GM23338 (cell line): ENCODE data around the gene APBA1. TPM values are rescaled to one million over a fixed set of nuclear protein-coding genes. Genes with fewer than 3 reads are reported as not detected.

Experiments
- ATAC-seq: fragments of 200-7000 bp; cut with Tn5 transposase; 3 replicates; pipeline ENCODE4 v1.9.1; 2020
- DNase-seq: peaks from one replicate; pipeline ENCODE4 v3.0.0-alpha.2; 2015; ENCODE audit warnings: low spot score
- H2AFZ ChIP-seq: fragments of 200-600 bp; sonication (generic); 2 replicates; pipeline ENCODE4 v1.8.0; 2016; ENCODE audit warnings: antibody characterized with exemption, mild to moderate bottlenecking, moderate library complexity
- H3F3A ChIP-seq: fragments of 200-600 bp; sonication (generic); replicated peaks from 2 replicates; pipeline ENCODE4 v1.8.0; 2017; ENCODE audit warnings: antibody characterized with exemption, mixed run types, low read depth
- H3K27ac ChIP-seq: fragments of 200-600 bp; sonication (generic); 2 replicates; pipeline ENCODE4 v1.6.1; 2016; ENCODE audit warnings: low read depth
- H3K27me3 ChIP-seq: fragments of 200-600 bp; sonication (generic); 2 replicates; pipeline ENCODE4 v1.8.0; 2016; ENCODE audit warnings: mild to moderate bottlenecking, mixed run types, moderate library complexity; ENCODE audit not compliant: insufficient read depth
- H3K36me3 ChIP-seq: fragments of 200-600 bp; sonication (generic); 2 replicates; pipeline ENCODE4 v1.8.0; 2016; ENCODE audit warnings: mild to moderate bottlenecking; ENCODE audit not compliant: insufficient read depth
- H3K4me1 ChIP-seq: fragments of 200-600 bp; sonication (generic); 2 replicates; pipeline ENCODE4 v1.8.0; 2016; ENCODE audit warnings: mild to moderate bottlenecking, moderate library complexity; ENCODE audit not compliant: insufficient read depth
- H3K4me2 ChIP-seq: fragments of 200-600 bp; sonication (generic); 2 replicates; pipeline ENCODE4 v1.7.1; 2017; ENCODE audit warnings: mixed run types
- H3K4me3 ChIP-seq: fragments of 200-600 bp; sonication (generic); 2 replicates; pipeline ENCODE4 v1.6.1; 2016; ENCODE audit warnings: mixed run types
- H3K79me2 ChIP-seq: fragments of 200-600 bp; sonication (generic); replicated peaks from 2 replicates; pipeline ENCODE4 v1.8.0; 2017; ENCODE audit warnings: mild to moderate bottlenecking; ENCODE audit not compliant: insufficient read depth
- H3K9me2 ChIP-seq: fragments of 200-600 bp; sonication (generic); 2 replicates; pipeline ENCODE4 v1.8.0; 2017; ENCODE audit not compliant: insufficient read depth
- H4K20me1 ChIP-seq: fragments of 200-600 bp; sonication (generic); replicated peaks from 2 replicates; pipeline ENCODE4 v1.8.0; 2017; ENCODE audit warnings: mild to moderate bottlenecking; ENCODE audit not compliant: insufficient read depth
- H3K27ac Mint-ChIP-seq: 2 replicates; pipeline ENCODE4 v1.8.0; 2020; ENCODE audit warnings: inconsistent platforms, mild to moderate bottlenecking, moderate library complexity, mixed read lengths
- H3K27me3 Mint-ChIP-seq: 3 replicates; pipeline ENCODE4 v1.8.0; 2022; ENCODE audit warnings: low read depth, mild to moderate bottlenecking, moderate library complexity, mixed read lengths, inconsistent platforms; ENCODE audit not compliant: insufficient read depth, poor library complexity
- H3K36me3 Mint-ChIP-seq: 3 replicates; pipeline ENCODE4 v1.8.0; 2021; ENCODE audit warnings: low read depth, mild to moderate bottlenecking, inconsistent platforms, moderate library complexity, mixed read lengths
- H3K4me1 Mint-ChIP-seq: 3 replicates; pipeline ENCODE4 v1.8.0; 2020; ENCODE audit warnings: mild to moderate bottlenecking, inconsistent platforms, mixed read lengths
- H3K4me3 Mint-ChIP-seq: 3 replicates; pipeline ENCODE4 v1.8.0; 2021; ENCODE audit warnings: moderate library complexity, mild to moderate bottlenecking, inconsistent platforms, mixed read lengths
- H3K9me3 Mint-ChIP-seq: 3 replicates; pipeline ENCODE4 v1.8.0; 2020; ENCODE audit warnings: moderate library complexity, mild to moderate bottlenecking, inconsistent platforms, mixed read lengths
- CREB1 ChIP-seq: fragments of 250-450 bp; sonication (Bioruptor Pico); IDR thresholded peaks from 2 replicates; pipeline ENCODE4 v1.5.0; 2020; ENCODE audit warnings: low read depth, mild to moderate bottlenecking, moderate library complexity
- EZH2 ChIP-seq: fragments of 200-600 bp; sonication (generic); IDR thresholded peaks from one replicate; pipeline ENCODE4 v1.8.0; 2017; ENCODE audit warnings: antibody characterized with exemption, mild to moderate bottlenecking, low read depth; ENCODE audit not compliant: unreplicated experiment
- NANOG ChIP-seq: IDR thresholded peaks from 2 replicates; pipeline ENCODE4 v1.6.1; 2016; ENCODE audit warnings: antibody characterized with exemption, borderline replicate concordance
- POLR2AphosphoS5 ChIP-seq: IDR thresholded peaks from 2 replicates; pipeline ENCODE4 v1.6.1; 2016; ENCODE audit warnings: antibody characterized with exemption, low read depth
- REST ChIP-seq: IDR thresholded peaks from one replicate; pipeline ENCODE4 v1.6.1; 2018; ENCODE audit warnings: antibody characterized with exemption; ENCODE audit not compliant: unreplicated experiment
- ZNF114 ChIP-seq: fragments of 250-450 bp; sonication (Bioruptor Pico); IDR thresholded peaks from 2 replicates; pipeline ENCODE4 v1.5.0; 2020; ENCODE audit warnings: mild to moderate bottlenecking, moderate library complexity
- ZNF331 ChIP-seq: fragments of 250-450 bp; sonication (Bioruptor Pico); IDR thresholded peaks from 2 replicates; pipeline ENCODE4 v1.5.0; 2020; ENCODE audit warnings: low read depth, mild to moderate bottlenecking, moderate library complexity
- polyA plus RNA-seq: library from polyadenylated mRNA; unstranded; fragments of >200 nt; fragmentation: Nextera tagmentation; extraction: Ambion mirVana; gene quantifications from 2 replicates; pipeline ENCODE4 v1.2.1, GENCODE V29; 2016
- total RNA-seq: library from RNA; depleted of rRNA; stranded (reverse); fragments of >200 nt; shearing (Covaris generic); gene quantifications from 2 replicates; pipeline ENCODE4 v1.2.3, GENCODE V29; 2014
- TF ChIP-seq, protein P1 (sequence below), 2 experiments: fragments of 200-600 bp in 1 of 2; sonication (generic) in 1 of 2; conservative IDR thresholded peaks; 2 replicates each; pipeline versions ENCODE4 v1.5.1 to v1.6.1; 2016 to 2017; ENCODE audit warnings: antibody characterized with exemption in 2 of 2, low read depth in 2 of 2, mild to moderate bottlenecking in 2 of 2, moderate library complexity in 1 of 2

The APBA1 gene
- total and polyA plus RNA-seq, 2 experiments from 2014 or later = 0.26 to 1.0 TPM

DNA sequence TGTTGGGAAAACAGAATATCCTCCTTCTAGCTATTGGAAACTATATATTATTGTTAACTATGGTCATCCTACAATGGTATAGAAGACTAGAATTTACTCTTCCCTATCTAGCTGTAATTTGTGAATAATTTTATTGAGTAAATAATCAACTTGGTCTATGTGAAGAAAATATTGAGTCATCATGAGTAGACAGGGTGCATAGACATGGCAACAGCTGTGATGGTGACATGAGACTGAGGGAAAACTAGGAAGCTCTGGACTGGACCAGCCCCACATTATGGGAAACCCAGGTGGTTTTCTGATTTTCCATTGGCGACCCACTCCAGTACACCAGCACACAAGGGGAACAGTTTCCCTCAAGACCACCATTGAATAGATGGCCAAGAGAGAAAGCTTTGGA is 95.0 kb downstream of the APBA1 start:
- H2AFZ ChIP-seq = no peak overlapping the region
- Mint-ChIP-seq H3K36me3 (no peaks in the 10 kb centered on the region), H3K9me3 (no peaks in the 10 kb centered on the region), H3K27me3 (peaks cover 3% of the 10 kb centered on the region), H3K4me1 (peaks cover under 1% of the 10 kb centered on the region; the same call in 2 of the 3 replicates), H3K27ac (no peak overlapping the region), H3K4me3 (no peak overlapping the region)
- H3K79me2 ChIP-seq = no peaks in the 10 kb centered on the region
- H3K4me2 ChIP-seq = no peak overlapping the region
- no peaks in the 10 kb centered on the region for H3K36me3 ChIP-seq
- H3K4me1 ChIP-seq = no peaks in the 10 kb centered on the region
- H3K27ac ChIP-seq = no peak overlapping the region
- H3K4me3 ChIP-seq = no peak overlapping the region
- TF ChIP-seq ZNF331 (CRISPR knock-in tag) = no peak
- TF ChIP-seq POLR2AphosphoS5 = no peak
- no peaks in the 10 kb centered on the region; the same call in 1 of the 2 replicates for H4K20me1 ChIP-seq
- no peak for DNase-seq
- peaks cover 31% of the 10 kb centered on the region for H3K27me3 ChIP-seq
- no peak for ATAC-seq
- no peaks in the 10 kb centered on the region for H3F3A ChIP-seq
- H3K9me2 ChIP-seq = no peaks in the 10 kb centered on the region

- Histone ChIP-seq H3K27ac (no peak overlapping the region), H3K4me1 (no peaks in the 10 kb centered on the region), H4K20me1 (no peaks in the 10 kb centered on the region; the same call in 1 of the 2 replicates), H3K9me2 (no peaks in the 10 kb centered on the region), H3K79me2 (no peaks in the 10 kb centered on the region), H3K36me3 (no peaks in the 10 kb centered on the region), H3K4me3 (no peak overlapping the region), H3K4me2 (no peak overlapping the region), H2AFZ (no peak overlapping the region), H3F3A (no peaks in the 10 kb centered on the region), H3K27me3 (peaks cover under 1% of the 10 kb centered on the region; the same call in 1 of the 2 replicates)
- ATAC-seq (no peak), DNase-seq (no peak)
- Mint-ChIP-seq H3K9me3 (no peaks in the 10 kb centered on the region), H3K27ac (no peak overlapping the region), H3K4me3 (no peak overlapping the region), H3K36me3 (no peaks in the 10 kb centered on the region), H3K27me3 (no peaks in the 10 kb centered on the region), H3K4me1 (peaks cover under 1% of the 10 kb centered on the region; the same call in 1 of the 3 replicates)
- TF ChIP-seq ZNF114 (CRISPR knock-in tag) (no peak), CREB1 (CRISPR knock-in tag) (no peak), NANOG (no peak), EZH2 (no peak), REST (no peak)
- TF ChIP-seq, protein P1, sequence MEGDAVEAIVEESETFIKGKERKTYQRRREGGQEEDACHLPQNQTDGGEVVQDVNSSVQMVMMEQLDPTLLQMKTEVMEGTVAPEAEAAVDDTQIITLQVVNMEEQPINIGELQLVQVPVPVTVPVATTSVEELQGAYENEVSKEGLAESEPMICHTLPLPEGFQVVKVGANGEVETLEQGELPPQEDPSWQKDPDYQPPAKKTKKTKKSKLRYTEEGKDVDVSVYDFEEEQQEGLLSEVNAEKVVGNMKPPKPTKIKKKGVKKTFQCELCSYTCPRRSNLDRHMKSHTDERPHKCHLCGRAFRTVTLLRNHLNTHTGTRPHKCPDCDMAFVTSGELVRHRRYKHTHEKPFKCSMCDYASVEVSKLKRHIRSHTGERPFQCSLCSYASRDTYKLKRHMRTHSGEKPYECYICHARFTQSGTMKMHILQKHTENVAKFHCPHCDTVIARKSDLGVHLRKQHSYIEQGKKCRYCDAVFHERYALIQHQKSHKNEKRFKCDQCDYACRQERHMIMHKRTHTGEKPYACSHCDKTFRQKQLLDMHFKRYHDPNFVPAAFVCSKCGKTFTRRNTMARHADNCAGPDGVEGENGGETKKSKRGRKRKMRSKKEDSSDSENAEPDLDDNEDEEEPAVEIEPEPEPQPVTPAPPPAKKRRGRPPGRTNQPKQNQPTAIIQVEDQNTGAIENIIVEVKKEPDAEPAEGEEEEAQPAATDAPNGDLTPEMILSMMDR (conservative IDR thresholded peaks at IDR 0.05; ENCODE audit: low read depth in 2 of 2) = no peak
Measured at GRCh38 chr9:69574057-69574456, 98.1 kb downstream of the APBA1 start.
